ENCODE results near the gene FOXP1. TPM values are rescaled to one million over a fixed set of nuclear protein-coding genes. Genes with fewer than 3 reads are reported as not detected.
A peak's percentile ranks its signal among the peaks of the same experiment; 100 is the strongest.

Gene FOXP1
- total and polyA plus RNA-seq, 2 of the 13 experiments (the other 11 are each of a cell fraction or from before 2014, with no cell fraction given) = 40.4 to 59.0 TPM

GRCh38 chr3:71153713-71154112 is 429.8 kb downstream of the FOXP1 start (continued):
- TF ChIP-seq ZFP91 (CRISPR knock-in tag; IDR thresholded peaks at IDR 0.05; ENCODE audit: borderline replicate concordance) = no peak
- no peak for TF ChIP-seq AHR (CRISPR knock-in tag; IDR thresholded peaks at IDR 0.05)
- no peak for TF ChIP-seq NR0B2 (CRISPR knock-in tag; IDR thresholded peaks at IDR 0.05)
- TF ChIP-seq PAWR (CRISPR knock-in tag; IDR thresholded peaks at IDR 0.05; ENCODE audit: borderline replicate concordance) = no peak
- no peak for TF ChIP-seq KAT8 (CRISPR knock-in tag; IDR thresholded peaks at IDR 0.05)
- TF ChIP-seq SPEN (CRISPR knock-in tag; IDR thresholded peaks at IDR 0.05; ENCODE audit: low read depth) = no peak
- TF ChIP-seq HIVEP1 (CRISPR knock-in tag; IDR thresholded peaks at IDR 0.05) = no peak
- TF ChIP-seq ZNF546 (CRISPR knock-in tag; conservative IDR thresholded peaks at IDR 0.05) = no peak
- TF ChIP-seq ZFP36L1 (CRISPR knock-in tag; IDR thresholded peaks at IDR 0.05) = no peak
- no peak for TF ChIP-seq TBP (CRISPR knock-in tag; IDR thresholded peaks at IDR 0.05)
- TF ChIP-seq SIX4 (CRISPR knock-in tag; IDR thresholded peaks at IDR 0.05) = no peak; the same call in 1 of the 2 replicates
- no peak for TF ChIP-seq ZNF577 (CRISPR knock-in tag; IDR thresholded peaks at IDR 0.05; ENCODE audit: borderline replicate concordance, low read depth)
- TF ChIP-seq ZMAT3 (CRISPR knock-in tag; conservative IDR thresholded peaks at IDR 0.05) = no peak
- TF ChIP-seq ARID4A (CRISPR knock-in tag; IDR thresholded peaks at IDR 0.05; ENCODE audit: borderline replicate concordance) = no peak
- TF ChIP-seq RAD51 (IDR thresholded peaks at IDR 0.05; ENCODE audit: borderline replicate concordance) = no peak
- no peak for TF ChIP-seq PRPF4 (IDR thresholded peaks at IDR 0.05; ENCODE audit: low read depth, low read length, poor library complexity, severe bottlenecking)
- no peak for TF ChIP-seq BRCA1 (CRISPR knock-in tag; IDR thresholded peaks at IDR 0.05)
- peak; percentile 37; the same call in 1 of the 2 replicates for TF ChIP-seq ELF3 (CRISPR knock-in tag; IDR thresholded peaks at IDR 0.05)
- no peak for TF ChIP-seq BATF2 (CRISPR knock-in tag; IDR thresholded peaks at IDR 0.05)
- TF ChIP-seq SMARCC2 (IDR thresholded peaks at IDR 0.05) = no peak
- peak; percentile 84 for TF ChIP-seq CEBPB (IDR thresholded peaks at IDR 0.05; ENCODE audit: borderline replicate concordance, low read depth, low read length)
- no peak for TF ChIP-seq JARID2 (CRISPR knock-in tag; IDR thresholded peaks at IDR 0.05; ENCODE audit: insufficient replicate concordance)
- TF ChIP-seq ZNF709 (CRISPR knock-in tag; IDR thresholded peaks at IDR 0.05) = no peak
- TF ChIP-seq ZNF878 (CRISPR knock-in tag; IDR thresholded peaks at IDR 0.05) = no peak
- 0 out of 2 replicates have a peak, but pooled peaks have one; percentile 37 for TF ChIP-seq MIXL1 (CRISPR knock-in tag; IDR thresholded peaks at IDR 0.05)
